ENCODE data around the gene OBI1.

DNA sequence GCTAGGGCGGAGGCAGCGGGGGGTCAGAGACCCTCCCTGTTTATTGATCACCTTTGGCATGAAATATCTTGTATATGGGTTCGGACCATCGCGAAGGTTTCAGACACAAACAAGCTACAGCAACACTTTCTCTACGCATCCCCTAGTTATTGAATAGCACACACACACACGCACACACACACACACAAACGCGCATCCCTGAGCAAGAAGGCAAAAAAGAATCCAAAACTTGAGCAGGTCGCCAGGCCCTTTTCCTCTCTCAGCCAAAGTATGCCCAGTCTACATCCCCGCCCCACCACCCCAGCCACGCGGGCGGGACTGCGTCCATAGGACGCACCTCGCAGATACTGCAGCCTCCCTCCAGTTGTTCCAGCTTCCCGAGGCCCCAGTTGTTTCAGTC lies 71.6 kb downstream of the OBI1 start:
- TF ChIP-seq, protein P1, sequence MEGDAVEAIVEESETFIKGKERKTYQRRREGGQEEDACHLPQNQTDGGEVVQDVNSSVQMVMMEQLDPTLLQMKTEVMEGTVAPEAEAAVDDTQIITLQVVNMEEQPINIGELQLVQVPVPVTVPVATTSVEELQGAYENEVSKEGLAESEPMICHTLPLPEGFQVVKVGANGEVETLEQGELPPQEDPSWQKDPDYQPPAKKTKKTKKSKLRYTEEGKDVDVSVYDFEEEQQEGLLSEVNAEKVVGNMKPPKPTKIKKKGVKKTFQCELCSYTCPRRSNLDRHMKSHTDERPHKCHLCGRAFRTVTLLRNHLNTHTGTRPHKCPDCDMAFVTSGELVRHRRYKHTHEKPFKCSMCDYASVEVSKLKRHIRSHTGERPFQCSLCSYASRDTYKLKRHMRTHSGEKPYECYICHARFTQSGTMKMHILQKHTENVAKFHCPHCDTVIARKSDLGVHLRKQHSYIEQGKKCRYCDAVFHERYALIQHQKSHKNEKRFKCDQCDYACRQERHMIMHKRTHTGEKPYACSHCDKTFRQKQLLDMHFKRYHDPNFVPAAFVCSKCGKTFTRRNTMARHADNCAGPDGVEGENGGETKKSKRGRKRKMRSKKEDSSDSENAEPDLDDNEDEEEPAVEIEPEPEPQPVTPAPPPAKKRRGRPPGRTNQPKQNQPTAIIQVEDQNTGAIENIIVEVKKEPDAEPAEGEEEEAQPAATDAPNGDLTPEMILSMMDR (IDR thresholded peaks at IDR 0.05), result no peak
- TF ChIP-seq POLR2A (IDR thresholded peaks at IDR 0.05), result no peak
